ENCODE measurements around the gene SLC27A3.

DNA sequence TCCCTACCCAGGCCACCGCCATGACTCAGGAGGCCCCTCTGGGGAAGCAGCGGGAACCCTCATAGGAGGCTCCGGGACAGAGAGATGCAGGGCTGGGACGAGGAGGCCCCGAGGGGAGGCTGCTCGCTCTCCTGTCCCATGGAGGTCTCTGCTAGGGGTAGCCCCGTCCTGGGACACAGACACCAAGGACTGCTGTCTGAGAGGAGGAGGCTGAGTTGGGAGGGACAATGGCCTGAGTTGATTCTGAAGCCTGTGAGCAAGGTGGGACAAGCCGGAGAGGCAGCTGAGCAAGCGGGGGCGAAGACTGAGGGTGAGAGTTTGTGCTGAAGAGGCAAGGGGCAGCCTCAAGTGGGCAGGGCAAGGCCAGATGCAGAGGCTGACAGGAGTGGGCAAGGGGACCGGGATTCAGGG, 17.4 kb downstream of the SLC27A3 start:
- TF ChIP-seq, protein P1, sequence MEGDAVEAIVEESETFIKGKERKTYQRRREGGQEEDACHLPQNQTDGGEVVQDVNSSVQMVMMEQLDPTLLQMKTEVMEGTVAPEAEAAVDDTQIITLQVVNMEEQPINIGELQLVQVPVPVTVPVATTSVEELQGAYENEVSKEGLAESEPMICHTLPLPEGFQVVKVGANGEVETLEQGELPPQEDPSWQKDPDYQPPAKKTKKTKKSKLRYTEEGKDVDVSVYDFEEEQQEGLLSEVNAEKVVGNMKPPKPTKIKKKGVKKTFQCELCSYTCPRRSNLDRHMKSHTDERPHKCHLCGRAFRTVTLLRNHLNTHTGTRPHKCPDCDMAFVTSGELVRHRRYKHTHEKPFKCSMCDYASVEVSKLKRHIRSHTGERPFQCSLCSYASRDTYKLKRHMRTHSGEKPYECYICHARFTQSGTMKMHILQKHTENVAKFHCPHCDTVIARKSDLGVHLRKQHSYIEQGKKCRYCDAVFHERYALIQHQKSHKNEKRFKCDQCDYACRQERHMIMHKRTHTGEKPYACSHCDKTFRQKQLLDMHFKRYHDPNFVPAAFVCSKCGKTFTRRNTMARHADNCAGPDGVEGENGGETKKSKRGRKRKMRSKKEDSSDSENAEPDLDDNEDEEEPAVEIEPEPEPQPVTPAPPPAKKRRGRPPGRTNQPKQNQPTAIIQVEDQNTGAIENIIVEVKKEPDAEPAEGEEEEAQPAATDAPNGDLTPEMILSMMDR (IDR thresholded peaks at IDR 0.05; ENCODE audit: low read depth, low read length) = no peak
- no peak for TF ChIP-seq POLR2A (IDR thresholded peaks at IDR 0.05; ENCODE audit: extremely low read depth, insufficient read length)
- TF ChIP-seq, protein P2, sequence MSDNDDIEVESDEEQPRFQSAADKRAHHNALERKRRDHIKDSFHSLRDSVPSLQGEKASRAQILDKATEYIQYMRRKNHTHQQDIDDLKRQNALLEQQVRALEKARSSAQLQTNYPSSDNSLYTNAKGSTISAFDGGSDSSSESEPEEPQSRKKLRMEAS (IDR thresholded peaks at IDR 0.05; ENCODE audit: low read depth, low read length) = no peak
- no peak for TF ChIP-seq MYC (IDR thresholded peaks at IDR 0.05; ENCODE audit: low read depth, low read length)
